ENCODE results near the gene SLC41A3.
A peak's percentile ranks its signal among the peaks of the same experiment; 100 is the strongest.

Gene SLC41A3

GRCh38 chr3:126083913-126084767 lies at the start of gene SLC41A3:
Gene SLC41A3 (minus strand): TSS chr3:126084124. CDS start chr3:126068219, 15,905 bp downstream.
- DNase-seq = peak; percentile 71

- no peak for DNase-seq
These were observed 49.7 kb upstream of the SLC41A3 start for GRCh38 chr3:126133606-126134005.

GRCh38 chr3:126132751-126133511 lies 49.0 kb upstream of the SLC41A3 start:
- DNase-seq = no peak

- no peak for DNase-seq
These were observed 48.2 kb upstream of the SLC41A3 start for GRCh38 chr3:126131881-126132750.

- DNase-seq = no peak
These were observed 47.2 kb upstream of the SLC41A3 start for GRCh38 chr3:126130981-126131745.

GRCh38 chr3:126130081-126130855 lies 46.3 kb upstream of the SLC41A3 start:
- no peak for DNase-seq

GRCh38 chr3:126129398-126129891 lies 45.5 kb upstream of the SLC41A3 start:
- no peak for DNase-seq

- no peak for DNase-seq
These were observed 44.8 kb upstream of the SLC41A3 start for GRCh38 chr3:126128504-126129397.

- DNase-seq = no peak
These were observed 44.0 kb upstream of the SLC41A3 start for GRCh38 chr3:126127904-126128303.

GRCh38 chr3:126127452-126127851 lies 43.5 kb upstream of the SLC41A3 start:
- no peak for DNase-seq

GRCh38 chr3:126126811-126127431 lies 43.0 kb upstream of the SLC41A3 start:
- DNase-seq = no peak

- DNase-seq = no peak
These were observed 42.4 kb upstream of the SLC41A3 start for GRCh38 chr3:126126286-126126685.

- no peak for DNase-seq
These were observed 41.9 kb upstream of the SLC41A3 start for GRCh38 chr3:126125781-126126251.

- DNase-seq = no peak
These were observed 41.4 kb upstream of the SLC41A3 start for GRCh38 chr3:126125341-126125740.

- DNase-seq = no peak
These were observed 41.0 kb upstream of the SLC41A3 start for GRCh38 chr3:126124896-126125295.

GRCh38 chr3:126124148-126124868 lies 40.4 kb upstream of the SLC41A3 start:
- DNase-seq = peak; percentile 32

- DNase-seq = no peak
These were observed 37.7 kb upstream of the SLC41A3 start for GRCh38 chr3:126121632-126122031.

- DNase-seq = no peak
These were observed 37.1 kb upstream of the SLC41A3 start for GRCh38 chr3:126121074-126121473.

- DNase-seq = no peak
These were observed 36.1 kb upstream of the SLC41A3 start for GRCh38 chr3:126119976-126120375.
